T-cell (primary cell): Measurements from ENCODE around the gene LGALS3BP. TPM values are rescaled to one million over a fixed set of nuclear protein-coding genes. Genes with fewer than 3 reads are reported as not detected.

Source experiments
- ATAC-seq, 4 experiments: fragments of 200-7000 bp in 3 of 4; fragments of 150-1000 bp in 1 of 4; cut with Tn5 transposase; replicated peaks in 1 of 4; 1 replicate in 3 of 4; 2 replicates in 1 of 4; pipeline ENCODE4 v1.10.0; 2021; ENCODE audit warnings: moderate library complexity in 3 of 4, mild to moderate bottlenecking in 2 of 4, moderate number of reproducible peaks in 1 of 4
- CTCF ChIA-PET, 2 donors: fragments of 300-600 bp; sonication (Branson Sonifier 250); formaldehyde crosslinking; loops; one replicate each; lab custom pipeline; 2022; ENCODE audit warnings: antibody characterized with exemption in 2 of 2; lab: Charles Lee
- POLR2A ChIA-PET, 2 donors: fragments of 300-600 bp; sonication (Branson Sonifier 250); formaldehyde crosslinking; loops; one replicate each; lab custom pipeline; 2022; ENCODE audit warnings: antibody characterized with exemption in 2 of 2; lab: Charles Lee
- DNase-seq, 35 experiments: peaks; one replicate each; pipeline versions ENCODE4 v3.0.0 to v3.0.0-alpha.2; 2013 to 2023
- H3K27ac ChIP-seq: one replicate; pipeline ENCODE4 v1.5.1; 2013; ENCODE audit warnings: low read length
- H3K27me3 ChIP-seq, 2 experiments: replicated peaks in 1 of 2; 1 replicate in 1 of 2; 2 replicates in 1 of 2; pipeline versions ENCODE4 v1.6.1 to v1.7.0; 2013; ENCODE audit warnings: low read length in 1 of 2, mixed read lengths in 1 of 2; ENCODE audit not compliant: control insufficient read depth in 2 of 2, insufficient read depth in 2 of 2; ENCODE audit errors: extremely low read depth in 1 of 2
- H3K36me3 ChIP-seq, 2 donors: 1 replicate in 1 of 2; 2 replicates in 1 of 2; pipeline versions ENCODE4 v1.6.1 to v1.7.0; 2013; ENCODE audit warnings: low read length in 1 of 2; ENCODE audit not compliant: control insufficient read depth in 2 of 2, insufficient read depth in 1 of 2; ENCODE audit errors: extremely low read depth in 1 of 2
- H3K4me1 ChIP-seq, 2 experiments: 1 replicate in 1 of 2; 2 replicates in 1 of 2; pipeline versions ENCODE4 v1.6.1 to v1.7.0; 2013; ENCODE audit warnings: low read length in 2 of 2, mixed read lengths in 1 of 2; ENCODE audit not compliant: insufficient read depth in 2 of 2, control insufficient read depth in 1 of 2; ENCODE audit errors: extremely low read depth in 1 of 2
- H3K4me3 ChIP-seq, 2 donors: 1 replicate in 1 of 2; 2 replicates in 1 of 2; pipeline versions ENCODE4 v1.5.1 to v1.7.0; 2013; ENCODE audit warnings: mild to moderate bottlenecking in 2 of 2, low read length in 1 of 2, moderate library complexity in 1 of 2; ENCODE audit not compliant: control insufficient read depth in 1 of 2; ENCODE audit errors: extremely low read depth in 1 of 2
- H3K9me3 ChIP-seq: 2 replicates; pipeline ENCODE4 v1.7.0; 2013
- H3K27ac Mint-ChIP-seq, 2 donors: one replicate each; pipeline ENCODE4 v1.8.0; 2020 to 2021; ENCODE audit warnings: mild to moderate bottlenecking in 2 of 2, mixed read lengths in 2 of 2
- H3K27me3 Mint-ChIP-seq, 2 donors: one replicate each; pipeline ENCODE4 v1.8.0; 2021 to 2022; ENCODE audit warnings: mixed read lengths in 2 of 2
- H3K36me3 Mint-ChIP-seq: one replicate; pipeline ENCODE4 v1.8.0; 2021; ENCODE audit warnings: mixed read lengths
- H3K4me1 Mint-ChIP-seq, 3 donors: one replicate each; pipeline ENCODE4 v1.8.0; 2020 to 2022; ENCODE audit warnings: mixed read lengths in 3 of 3, mild to moderate bottlenecking in 1 of 3
- H3K4me3 Mint-ChIP-seq, 3 donors: one replicate each; pipeline ENCODE4 v1.8.0; 2020 to 2022; ENCODE audit warnings: mild to moderate bottlenecking in 3 of 3, mixed read lengths in 3 of 3, moderate library complexity in 3 of 3
- H3K9me3 Mint-ChIP-seq, 3 donors: one replicate each; pipeline ENCODE4 v1.8.0; 2020 to 2022; ENCODE audit warnings: mixed read lengths in 3 of 3
- WGBS: methylation state at CpG from one replicate; pipeline ENCODE4 v1.1.5; 2013; ENCODE audit warnings: missing lambda C conversion rate; ENCODE audit not compliant: insufficient coverage; 5-methylcytosine and 5-hydroxymethylcytosine counted together
- total RNA-seq, 35 experiments: library from RNA in 6 of 35; stranded (reverse) in 6 of 35; fragments of 120-200 nt in 1 of 35; gene quantifications; one replicate each; pipeline versions ENCODE4 v1.2.1 to v1.2.4 and lab custom pipeline; 2013 to 2026

Gene LGALS3BP
- total RNA-seq, 5 donors from 2014 or later (not counting 1 experiment from before 2014, with no cell fraction given) = 28.2 to 80.7 (median 51.6) TPM

DNA sequence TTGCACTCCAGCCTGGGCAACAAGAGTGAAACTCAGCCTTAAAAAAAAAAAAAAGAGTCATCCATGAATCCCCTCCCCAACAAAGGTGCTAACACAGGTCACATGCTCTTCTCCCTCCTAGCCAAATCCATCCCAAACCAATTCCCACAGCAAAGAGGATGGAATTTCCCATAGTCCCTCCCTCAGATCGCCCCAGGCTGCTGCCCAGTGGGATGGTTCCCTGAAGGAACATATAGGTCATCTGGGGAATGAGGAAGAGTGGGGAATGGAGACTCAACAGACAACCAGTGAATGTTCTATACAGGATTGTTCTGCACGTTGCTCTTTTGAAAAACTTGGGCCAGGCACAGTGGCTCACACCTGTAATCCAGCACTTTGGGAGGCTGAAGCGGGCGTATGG, 18.2 kb downstream of the LGALS3BP start:
- POLR2A ChIA-PET = no interaction called here
- no peak for ATAC-seq
- Histone ChIP-seq H3K27ac (no peak overlapping the region), H3K4me1 (no peaks in the 10 kb centered on the region), H3K36me3 (no peaks in the 10 kb centered on the region), H3K9me3 (no peaks in the 10 kb centered on the region), H3K27me3 (peaks cover 0 to 9% of the 10 kb centered on the region in 2 experiments), H3K4me3 (no peak overlapping the region)
- H3K9me3 Mint-ChIP-seq = no peaks in the 10 kb centered on the region
- 87% methylated on average over 3 of the region's 4 CpGs for WGBS
- H3K27ac Mint-ChIP-seq = no peak overlapping the region
- DNase-seq = no peak
- H3K36me3 Mint-ChIP-seq = no peaks in the 10 kb centered on the region
- CTCF ChIA-PET = no interaction called here
- H3K4me1 Mint-ChIP-seq = no peaks in the 10 kb centered on the region
- no peak overlapping the region for H3K4me3 Mint-ChIP-seq
- H3K27me3 Mint-ChIP-seq = peaks cover 0 to 3% of the 10 kb centered on the region in 2 donors

DNA sequence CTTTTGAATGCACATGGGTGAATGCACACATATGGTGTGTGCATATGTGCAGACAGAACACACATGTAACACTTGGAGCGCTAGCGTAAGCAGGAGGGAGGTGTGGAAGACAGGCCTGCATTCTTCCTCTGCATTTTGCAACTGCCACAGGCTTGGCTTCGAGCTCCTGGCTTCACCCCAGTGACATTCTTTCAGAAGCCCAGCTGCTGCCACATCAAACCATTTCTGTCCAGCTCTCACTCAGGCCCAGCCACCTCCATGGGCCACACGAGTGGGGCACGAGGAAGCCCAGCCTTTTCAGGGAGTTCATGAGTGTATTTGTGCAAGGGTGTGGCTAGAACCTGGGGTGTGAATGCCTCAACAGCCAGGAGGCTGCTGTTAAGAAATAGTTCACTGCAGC, 18.8 kb downstream of the LGALS3BP start:
- Mint-ChIP-seq H3K4me1 (no peaks in the 10 kb centered on the region), H3K27ac (no peak overlapping the region), H3K9me3 (no peaks in the 10 kb centered on the region), H3K4me3 (no peak overlapping the region), H3K27me3 (peaks cover 0 to 5% of the 10 kb centered on the region in 2 donors), H3K36me3 (no peaks in the 10 kb centered on the region)
- no peak overlapping the region for H3K27ac ChIP-seq
- ChIA-PET CTCF (no interaction called here), POLR2A (no interaction called here)
- no peaks in the 10 kb centered on the region for H3K36me3 ChIP-seq
- no peak for ATAC-seq
- peaks cover 0 to 11% of the 10 kb centered on the region in 2 experiments for H3K27me3 ChIP-seq
- H3K9me3 ChIP-seq = no peaks in the 10 kb centered on the region
- no peak overlapping the region for H3K4me3 ChIP-seq
- no peaks in the 10 kb centered on the region for H3K4me1 ChIP-seq
- WGBS = 69% methylated on average over 4 of the region's 5 CpGs
- DNase-seq = no peak

DNA sequence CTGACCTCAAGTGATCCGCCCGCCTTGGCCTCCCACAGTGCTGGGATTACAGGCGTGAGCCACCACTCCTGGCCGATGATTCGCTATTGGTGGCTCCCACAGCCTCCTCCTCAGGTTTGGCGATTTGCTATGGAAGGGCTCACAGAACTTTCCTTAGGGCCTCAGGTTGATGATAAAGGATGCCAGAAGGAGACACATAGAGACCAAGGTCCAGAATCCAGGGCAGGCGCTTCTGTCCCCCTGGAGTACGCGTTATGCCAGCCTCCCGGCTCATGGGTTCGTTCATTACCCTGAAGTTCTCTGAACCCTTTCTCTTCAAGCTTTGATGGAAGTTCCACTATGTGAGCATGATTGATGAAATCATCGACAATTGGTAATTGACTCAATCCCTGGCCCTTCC, 19.9 kb downstream of the LGALS3BP start:
- H3K36me3 Mint-ChIP-seq = no peaks in the 10 kb centered on the region
- no peak overlapping the region for H3K4me3 ChIP-seq
- H3K4me3 Mint-ChIP-seq = no peak overlapping the region
- peaks cover 0 to 7% of the 10 kb centered on the region in 2 donors for H3K27me3 Mint-ChIP-seq
- H3K27ac Mint-ChIP-seq = no peak overlapping the region
- H3K27ac ChIP-seq = no peak overlapping the region
- no peaks in the 10 kb centered on the region for H3K9me3 ChIP-seq
- DNase-seq (no peak), ATAC-seq (no peak)
- H3K9me3 Mint-ChIP-seq = no peaks in the 10 kb centered on the region
- 96% methylated on average over 9 of the region's 12 CpGs for WGBS
- no peaks in the 10 kb centered on the region for H3K36me3 ChIP-seq
- no peaks in the 10 kb centered on the region for H3K4me1 Mint-ChIP-seq
- CTCF ChIA-PET = no interaction called here
- POLR2A ChIA-PET = no interaction called here
- no peaks in the 10 kb centered on the region for H3K4me1 ChIP-seq
- H3K27me3 ChIP-seq = peaks cover 0 to 17% of the 10 kb centered on the region in 2 experiments

DNA sequence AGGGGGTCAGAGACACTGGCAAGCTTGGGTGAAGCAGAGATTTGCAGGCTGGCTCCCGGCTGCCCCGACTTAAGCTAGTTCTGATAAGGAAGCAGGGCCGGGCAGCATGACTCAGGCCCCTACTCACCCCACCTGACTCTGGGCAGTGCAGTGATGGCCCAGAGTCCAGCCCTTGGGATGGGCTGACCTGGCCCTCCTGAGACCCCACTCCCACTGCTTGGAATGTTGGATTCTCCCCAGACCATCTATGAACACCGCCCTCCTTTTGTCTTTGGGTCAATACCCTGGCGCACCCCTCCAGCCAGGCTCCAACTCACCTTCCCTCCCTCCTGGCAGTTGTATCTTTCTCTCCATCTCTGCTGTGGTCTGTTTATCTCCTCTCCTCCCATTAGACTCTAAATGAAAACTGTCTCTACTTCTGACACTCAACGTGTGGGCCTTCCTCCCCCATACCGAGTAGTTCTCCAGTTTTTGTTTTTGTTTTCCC, 21.0 kb downstream of the LGALS3BP start:
- Mint-ChIP-seq H3K4me1 (no peaks in the 10 kb centered on the region), H3K27ac (no peak overlapping the region), H3K27me3 (peaks cover 0 to 7% of the 10 kb centered on the region in 2 donors), H3K9me3 (no peaks in the 10 kb centered on the region), H3K36me3 (no peaks in the 10 kb centered on the region), H3K4me3 (no peak overlapping the region)
- ATAC-seq = no peak
- H3K36me3 ChIP-seq = no peaks in the 10 kb centered on the region
- no peak overlapping the region for H3K27ac ChIP-seq
- ChIA-PET CTCF (interaction anchor here in 1 of 2 donors (0.7 kb wide), 1 partner anchor 16 kb away, joined by 5 read pairs; no protein-coding TSS in a partner anchor), POLR2A (no interaction called here)
- 90% methylated on average over 6 of the region's 7 CpGs for WGBS
- H3K9me3 ChIP-seq = no peaks in the 10 kb centered on the region
- H3K4me3 ChIP-seq = no peak overlapping the region
- peaks cover 0 to 20% of the 10 kb centered on the region in 2 experiments for H3K27me3 ChIP-seq
- DNase-seq = no peak
- H3K4me1 ChIP-seq = no peaks in the 10 kb centered on the region

DNA sequence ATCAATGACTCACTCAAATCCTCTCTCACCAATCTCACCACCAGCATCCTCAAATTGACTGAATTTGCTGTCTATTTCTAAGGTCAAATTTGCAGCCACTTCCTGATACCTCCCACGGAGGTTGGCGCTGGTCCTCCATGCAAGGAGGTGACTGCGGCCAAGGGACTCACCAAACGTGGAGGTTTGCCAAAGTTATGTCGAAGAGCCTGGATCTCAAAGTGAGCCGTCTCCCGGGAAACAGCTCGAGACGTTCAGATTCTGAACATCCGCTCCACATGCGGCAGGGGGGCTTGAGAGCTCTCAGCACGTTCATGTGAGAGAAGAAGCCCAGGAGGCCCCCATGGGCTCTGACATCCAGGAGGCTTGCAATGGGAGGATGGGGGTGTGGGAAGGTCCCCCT, 22.6 kb downstream of the LGALS3BP start:
- no peak for ATAC-seq
- Mint-ChIP-seq H3K9me3 (no peaks in the 10 kb centered on the region), H3K27ac (no peak overlapping the region), H3K4me1 (no peaks in the 10 kb centered on the region), H3K27me3 (peaks cover 0 to 12% of the 10 kb centered on the region in 2 donors), H3K4me3 (no peak overlapping the region), H3K36me3 (no peaks in the 10 kb centered on the region)
- DNase-seq = no peak
- H3K4me3 ChIP-seq = no peak overlapping the region
- WGBS = 88% methylated on average over 11 of the region's 12 CpGs
- no peaks in the 10 kb centered on the region for H3K4me1 ChIP-seq
- H3K27me3 ChIP-seq = peaks cover 0 to 27% of the 10 kb centered on the region in 2 experiments
- H3K36me3 ChIP-seq = no peaks in the 10 kb centered on the region
- ChIA-PET POLR2A (no interaction called here), CTCF (no interaction called here)
- H3K9me3 ChIP-seq = no peaks in the 10 kb centered on the region
- no peak overlapping the region for H3K27ac ChIP-seq

DNA sequence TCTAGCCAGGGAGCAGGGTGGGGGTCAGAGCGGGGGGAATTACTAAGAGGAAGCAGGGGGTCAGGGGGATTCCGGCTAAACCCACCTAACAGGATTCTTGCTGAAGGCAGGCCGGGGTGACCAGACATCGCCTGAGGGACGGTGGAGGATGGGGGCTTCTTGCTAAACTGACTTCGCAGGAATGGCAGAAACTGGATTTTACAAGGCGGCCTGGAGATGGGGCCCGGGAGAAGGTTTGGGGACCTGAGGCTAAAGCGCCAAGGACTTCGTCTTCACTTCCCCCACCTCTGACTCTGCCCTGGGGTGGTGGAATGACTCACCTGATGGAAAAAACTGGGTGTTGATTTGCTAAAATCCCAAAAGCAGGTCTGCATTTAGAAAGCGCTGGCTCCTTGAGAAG, 23.5 kb downstream of the LGALS3BP start:
- Mint-ChIP-seq H3K27ac (no peak overlapping the region), H3K27me3 (peaks cover 0 to 12% of the 10 kb centered on the region in 2 donors), H3K4me1 (no peaks in the 10 kb centered on the region), H3K9me3 (peaks cover 0 to 3% (median 0%) of the 10 kb centered on the region in 3 donors), H3K4me3 (no peak overlapping the region), H3K36me3 (no peaks in the 10 kb centered on the region)
- H3K4me1 ChIP-seq = no peaks in the 10 kb centered on the region
- ChIA-PET POLR2A (no interaction called here), CTCF (no interaction called here)
- no peak overlapping the region for H3K27ac ChIP-seq
- H3K4me3 ChIP-seq = no peak overlapping the region
- ATAC-seq (no peak), DNase-seq (no peak)
- H3K9me3 ChIP-seq = no peaks in the 10 kb centered on the region
- 81% methylated on average over 7 of the region's 11 CpGs for WGBS
- H3K27me3 ChIP-seq = peaks cover 0 to 30% of the 10 kb centered on the region in 2 experiments
- H3K36me3 ChIP-seq = no peaks in the 10 kb centered on the region

DNA sequence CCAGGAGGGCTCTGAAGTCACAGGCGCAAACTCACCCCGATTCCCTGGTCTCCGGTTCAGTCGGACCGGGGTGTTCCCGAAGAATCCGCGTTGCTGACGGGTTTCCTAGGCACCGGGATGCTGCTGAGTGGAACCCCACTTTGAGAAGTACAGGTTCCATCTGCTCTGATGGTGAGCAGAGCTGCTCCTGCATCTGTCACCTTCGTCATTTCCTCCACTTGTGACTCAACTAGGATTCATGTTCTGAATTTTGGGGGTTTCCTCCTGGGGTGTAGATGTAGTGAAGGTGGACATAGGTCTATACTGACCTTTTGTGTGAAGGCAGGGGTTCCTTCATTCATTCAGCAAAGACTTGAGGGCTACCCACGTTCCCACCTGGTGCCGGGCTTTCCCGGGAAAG, 25.0 kb downstream of the LGALS3BP start:
- ATAC-seq (no peak), DNase-seq (no peak)
- Histone ChIP-seq H3K4me1 (no peaks in the 10 kb centered on the region), H3K9me3 (no peaks in the 10 kb centered on the region), H3K4me3 (no peak overlapping the region), H3K36me3 (peaks cover 0 to 5% of the 10 kb centered on the region in 2 donors), H3K27ac (no peak overlapping the region), H3K27me3 (peaks cover 0 to 34% of the 10 kb centered on the region in 2 experiments)
- H3K4me1 Mint-ChIP-seq = no peaks in the 10 kb centered on the region
- ChIA-PET POLR2A (no interaction called here), CTCF (no interaction called here)
- peaks cover 8 to 18% (median 9%) of the 10 kb centered on the region in 3 donors for H3K9me3 Mint-ChIP-seq
- H3K27ac Mint-ChIP-seq = no peak overlapping the region
- H3K4me3 Mint-ChIP-seq = no peak overlapping the region
- WGBS = 76% methylated on average over 13 of the region's 14 CpGs
- H3K36me3 Mint-ChIP-seq = peaks cover 3% of the 10 kb centered on the region
- peaks cover 0 to 12% of the 10 kb centered on the region in 2 donors for H3K27me3 Mint-ChIP-seq
